Karpas-422 (cell line): ENCODE measurements around the gene DUSP22. TPM values are rescaled to one million over a fixed set of nuclear protein-coding genes. Genes with fewer than 3 reads are reported as not detected.

Source experiments
- DNase-seq: peaks from one replicate; pipeline ENCODE4 v3.0.0-alpha.2; 2015
- H2AFZ ChIP-seq: fragments of 200-600 bp; sonication (generic); 2 replicates; pipeline ENCODE4 v1.6.1; 2014; ENCODE audit warnings: antibody characterized with exemption, low read length, mixed read lengths
- H3K27ac ChIP-seq: fragments of 200-600 bp; sonication (generic); 2 replicates; pipeline ENCODE4 v1.5.1; 2014; ENCODE audit warnings: mild to moderate bottlenecking, low read length, moderate library complexity
- H3K27me3 ChIP-seq: fragments of 200-600 bp; sonication (generic); 2 replicates; pipeline ENCODE4 v1.6.1; 2014; ENCODE audit warnings: low read length, mixed read lengths
- H3K36me3 ChIP-seq: fragments of 200-600 bp; sonication (generic); 2 replicates; pipeline ENCODE4 v1.6.1; 2014; ENCODE audit warnings: low read length, mixed read lengths; ENCODE audit not compliant: insufficient read depth
- H3K4me1 ChIP-seq: fragments of 200-600 bp; sonication (generic); 2 replicates; pipeline ENCODE4 v1.6.1; 2014; ENCODE audit warnings: mild to moderate bottlenecking, low read length, mixed read lengths
- H3K4me2 ChIP-seq: fragments of 200-600 bp; sonication (generic); 2 replicates; pipeline ENCODE4 v1.6.1; 2014; ENCODE audit warnings: low read length, low read depth, mild to moderate bottlenecking; ENCODE audit not compliant: poor library complexity, severe bottlenecking
- H3K4me3 ChIP-seq: fragments of 200-600 bp; sonication (generic); 2 replicates; pipeline ENCODE4 v1.5.1; 2014; ENCODE audit warnings: mild to moderate bottlenecking, antibody characterized with exemption, low read length, mixed read lengths
- H3K79me2 ChIP-seq: fragments of 200-600 bp; sonication (generic); 2 replicates; pipeline ENCODE4 v1.6.1; 2014; ENCODE audit warnings: mild to moderate bottlenecking, low read length, mixed read lengths
- H3K9ac ChIP-seq: fragments of 200-600 bp; sonication (generic); 2 replicates; pipeline ENCODE4 v1.6.0; 2014; ENCODE audit warnings: low read length
- H3K9me2 ChIP-seq: fragments of 200-600 bp; sonication (generic), shearing (Covaris generic); replicated peaks from 2 replicates; pipeline ENCODE4 v1.6.0; 2014; ENCODE audit warnings: mild to moderate bottlenecking, low read length, moderate library complexity; ENCODE audit not compliant: insufficient read depth
- H3K9me3 ChIP-seq: fragments of 300-700, 200-600 bp; sonication (generic); 2 replicates; pipeline ENCODE4 v1.6.1; 2014; ENCODE audit warnings: low read length, mixed read lengths
- H4K20me1 ChIP-seq: fragments of 200-600 bp; sonication (generic); 2 replicates; pipeline ENCODE4 v1.6.1; 2014; ENCODE audit warnings: mild to moderate bottlenecking, antibody characterized with exemption, low read length, low read depth; ENCODE audit not compliant: insufficient read depth
- total RNA-seq: library from RNA; depleted of rRNA; stranded (reverse); fragments of >200 nt; shearing (Covaris generic); gene quantifications from 2 replicates; pipeline ENCODE4 v1.2.3, GENCODE V29; 2014; ENCODE audit warnings: low replicate concordance

DUSP22 gene
- total RNA-seq, 1 experiment from 2014 or later = 13.2 TPM

GRCh38 chr6:343226-343935 lies 51.1 kb downstream of the DUSP22 start:
- no peak overlapping the region for H3K27ac ChIP-seq
- peaks cover 11% of the 10 kb centered on the region for H3K4me1 ChIP-seq
- H2AFZ ChIP-seq = no peak overlapping the region
- no peak overlapping the region for H3K4me3 ChIP-seq
- no peaks in the 10 kb centered on the region for H3K36me3 ChIP-seq
- H3K9ac ChIP-seq = no peak overlapping the region
- no peaks in the 10 kb centered on the region for H3K9me2 ChIP-seq
- DNase-seq = no peak
- no peak overlapping the region for H3K4me2 ChIP-seq
- no peaks in the 10 kb centered on the region; the same call in 1 of the 2 replicates for H3K9me3 ChIP-seq
- H3K79me2 ChIP-seq = no peaks in the 10 kb centered on the region
- 0 out of 2 replicates have a peak, but pooled peaks cover under 1% of the 10 kb centered on the region for H4K20me1 ChIP-seq
- no peaks in the 10 kb centered on the region for H3K27me3 ChIP-seq

DNA sequence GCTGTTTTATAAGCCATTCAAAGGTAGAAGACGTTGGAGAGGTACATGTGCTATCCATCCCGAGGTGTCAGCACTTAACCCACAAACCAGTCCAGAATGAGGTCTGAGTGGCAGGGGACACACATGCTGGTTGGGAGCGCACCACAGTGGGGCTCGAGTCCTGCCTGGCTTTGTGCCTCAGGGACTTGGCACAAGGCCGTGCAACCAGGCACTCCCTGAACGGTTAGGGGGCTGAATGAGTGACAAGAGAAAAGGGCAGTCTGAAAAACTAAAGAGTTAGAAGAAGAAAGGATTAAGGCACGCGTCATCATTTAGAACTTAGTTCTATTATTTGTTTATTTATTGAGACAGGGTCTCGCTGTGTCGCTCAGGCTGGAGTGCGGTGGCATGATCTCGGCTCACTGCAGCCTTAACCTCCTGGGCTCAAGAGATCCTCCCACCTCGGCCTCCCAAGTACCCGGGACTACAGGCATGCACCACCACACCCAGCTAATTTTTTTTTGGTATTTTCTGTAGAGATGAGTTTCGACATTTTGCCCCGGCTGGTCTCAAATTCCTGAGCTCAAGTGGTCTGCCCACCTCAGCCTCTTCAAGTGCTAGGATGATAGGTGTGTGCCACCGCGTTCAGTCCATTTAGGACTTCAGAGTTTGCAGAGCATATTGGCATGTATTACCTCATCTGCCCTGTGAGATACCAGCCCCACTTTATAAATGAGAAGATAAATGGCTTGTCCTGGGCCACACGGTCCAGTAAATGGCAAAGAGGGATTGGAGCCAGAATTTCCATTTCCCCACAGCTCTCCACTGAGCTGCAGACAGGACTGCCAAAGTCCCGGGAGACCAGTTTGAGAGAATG lies 51.9 kb downstream of the DUSP22 start:
- 0 out of 2 replicates have a peak, but pooled peaks cover 3% of the 10 kb centered on the region for H4K20me1 ChIP-seq
- no peaks in the 10 kb centered on the region for H3K36me3 ChIP-seq
- H3K4me1 ChIP-seq = peaks cover 11% of the 10 kb centered on the region
- H3K79me2 ChIP-seq = no peaks in the 10 kb centered on the region
- H3K9me2 ChIP-seq = no peaks in the 10 kb centered on the region
- no peak for DNase-seq
- no peak overlapping the region for H3K9ac ChIP-seq
- H3K9me3 ChIP-seq = no peaks in the 10 kb centered on the region; the same call in 1 of the 2 replicates
- no peak overlapping the region for H3K27ac ChIP-seq
- H3K27me3 ChIP-seq = no peaks in the 10 kb centered on the region
- H3K4me3 ChIP-seq = no peak overlapping the region
- no peak overlapping the region for H3K4me2 ChIP-seq
- no peak overlapping the region for H2AFZ ChIP-seq

GRCh38 chr6:344816-345340 lies 52.6 kb downstream of the DUSP22 start:
- Histone ChIP-seq H3K4me2 (no peak overlapping the region), H3K4me1 (peaks cover 14% of the 10 kb centered on the region), H3K9me2 (no peaks in the 10 kb centered on the region), H3K79me2 (no peaks in the 10 kb centered on the region), H4K20me1 (0 out of 2 replicates have a peak, but pooled peaks cover 6% of the 10 kb centered on the region), H3K27me3 (no peaks in the 10 kb centered on the region), H3K36me3 (no peaks in the 10 kb centered on the region), H3K4me3 (no peak overlapping the region), H3K9me3 (no peaks in the 10 kb centered on the region; the same call in 1 of the 2 replicates), H3K27ac (no peak overlapping the region), H3K9ac (no peak overlapping the region), H2AFZ (no peak overlapping the region)
- no peak for DNase-seq

DNA sequence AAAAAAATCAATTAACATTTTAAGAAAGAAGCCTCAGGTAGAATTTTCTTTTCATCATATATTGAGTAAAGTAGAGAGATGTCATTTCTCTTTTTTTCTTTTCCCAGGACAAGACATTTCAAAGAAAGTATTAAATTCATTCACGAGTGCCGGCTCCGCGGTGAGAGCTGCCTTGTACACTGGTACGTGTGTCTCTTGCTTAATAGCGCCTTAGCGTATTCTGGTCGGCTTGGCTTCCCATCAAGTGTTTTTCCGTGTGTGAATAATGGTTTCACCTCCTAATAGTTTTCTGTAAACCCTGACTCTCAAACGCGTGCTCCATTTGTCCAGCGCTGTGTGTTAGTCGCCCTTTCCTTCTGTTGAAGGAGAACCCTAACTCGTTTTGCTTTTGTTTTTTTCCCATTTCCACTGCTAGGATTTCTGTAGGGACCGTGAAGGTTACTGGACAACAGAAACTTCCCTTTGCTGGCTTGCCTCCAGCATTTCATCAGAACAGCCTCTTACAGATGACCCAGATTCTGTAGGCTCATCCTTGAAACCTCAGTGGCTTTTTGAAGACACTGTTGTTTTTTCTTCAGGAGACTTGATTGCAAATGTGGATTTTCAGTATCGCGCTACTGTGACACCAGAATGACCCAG lies 53.6 kb downstream of the DUSP22 start:
- Histone ChIP-seq H4K20me1 (0 out of 2 replicates have a peak, but pooled peaks cover 6% of the 10 kb centered on the region), H3K4me2 (no peak overlapping the region), H3K9me3 (no peaks in the 10 kb centered on the region; the same call in 1 of the 2 replicates), H3K79me2 (no peaks in the 10 kb centered on the region), H3K27me3 (no peaks in the 10 kb centered on the region), H3K4me3 (no peak overlapping the region), H3K9me2 (no peaks in the 10 kb centered on the region), H3K9ac (no peak overlapping the region), H3K27ac (no peak overlapping the region), H3K4me1 (peaks cover 17% of the 10 kb centered on the region), H2AFZ (no peak overlapping the region), H3K36me3 (no peaks in the 10 kb centered on the region)
- DNase-seq = no peak

GRCh38 chr6:346386-347030 lies 54.2 kb downstream of the DUSP22 start:
- no peaks in the 10 kb centered on the region for H3K27me3 ChIP-seq
- H3K9me3 ChIP-seq = no peaks in the 10 kb centered on the region; the same call in 1 of the 2 replicates
- no peak for DNase-seq
- no peak overlapping the region for H2AFZ ChIP-seq
- no peaks in the 10 kb centered on the region for H3K79me2 ChIP-seq
- no peaks in the 10 kb centered on the region for H3K9me2 ChIP-seq
- no peak overlapping the region for H3K4me2 ChIP-seq
- H3K27ac ChIP-seq = no peak overlapping the region
- peaks cover 17% of the 10 kb centered on the region for H3K4me1 ChIP-seq
- no peak overlapping the region for H3K9ac ChIP-seq
- no peaks in the 10 kb centered on the region for H3K36me3 ChIP-seq
- H3K4me3 ChIP-seq = no peak overlapping the region
- 0 out of 2 replicates have a peak, but pooled peaks cover 6% of the 10 kb centered on the region for H4K20me1 ChIP-seq

DNA sequence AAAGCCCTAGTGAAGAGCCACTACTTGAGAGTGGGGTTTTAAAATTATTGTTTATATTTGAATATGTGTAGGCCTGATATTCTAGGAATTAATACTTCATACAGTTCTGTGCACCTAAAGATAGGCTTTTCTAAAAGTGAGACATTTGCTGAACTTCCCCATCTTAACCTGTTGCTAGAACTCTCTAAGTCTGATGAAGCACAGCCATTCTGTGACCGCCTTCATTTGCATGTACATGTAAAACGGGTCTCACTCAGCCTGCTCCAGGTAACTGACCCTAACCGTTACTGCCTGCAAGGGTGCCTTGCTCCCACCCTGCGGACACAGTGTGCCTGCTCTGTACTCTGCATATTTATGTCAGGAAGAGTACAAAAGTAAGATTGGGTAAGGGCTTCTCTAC lies 54.9 kb downstream of the DUSP22 start:
- DNase-seq = peak; percentile 70
- no peaks in the 10 kb centered on the region for H3K79me2 ChIP-seq

GRCh38 chr6:347951-348859 lies 55.9 kb downstream of the DUSP22 start:
- Histone ChIP-seq H3K4me2 (no peak overlapping the region), H3K9me3 (no peaks in the 10 kb centered on the region; the same call in 1 of the 2 replicates), H3K4me3 (no peak overlapping the region), H3K9ac (no peak overlapping the region), H2AFZ (no peak overlapping the region), H3K79me2 (no peaks in the 10 kb centered on the region), H3K4me1 (peaks cover 17% of the 10 kb centered on the region), H3K27me3 (no peaks in the 10 kb centered on the region), H4K20me1 (0 out of 2 replicates have a peak, but pooled peaks cover 6% of the 10 kb centered on the region), H3K27ac (no peak overlapping the region), H3K36me3 (no peaks in the 10 kb centered on the region), H3K9me2 (no peaks in the 10 kb centered on the region)
- no peak for DNase-seq

More for the DNA sequence above, 54.9 kb downstream of the DUSP22 start:
- Histone ChIP-seq H4K20me1 (0 out of 2 replicates have a peak, but pooled peaks cover 6% of the 10 kb centered on the region), H3K4me3 (no peak overlapping the region), H3K9me2 (no peaks in the 10 kb centered on the region), H3K4me1 (peaks cover 17% of the 10 kb centered on the region), H2AFZ (no peak overlapping the region), H3K9ac (no peak overlapping the region), H3K27me3 (no peaks in the 10 kb centered on the region), H3K36me3 (no peaks in the 10 kb centered on the region), H3K9me3 (no peaks in the 10 kb centered on the region; the same call in 1 of the 2 replicates), H3K27ac (no peak overlapping the region), H3K4me2 (no peak overlapping the region)
